BLaER1 treated with 17β-estradiol and CSF1 and Interleukin-3, amounts not matched to agents 10 nM and 100 nM (cell line): Measurements from ENCODE around the gene POU6F1.
A peak's percentile ranks its signal among the peaks of the same experiment; 100 is the strongest.
"Not testable (repeated sequence)": the region's sequence is repeated elsewhere in the genome, so short reads cannot be mapped to it uniquely, and the experiment has no call there.

Source experiments
- H3K27ac ChIP-seq, 11 experiments: shearing (Covaris generic); formaldehyde crosslinking; 2 replicates each; pipeline ENCODE4 v1.8.1; 2022
- H3K27me3 ChIP-seq, 11 experiments: shearing (Covaris generic); formaldehyde crosslinking; 2 replicates each; pipeline ENCODE4 v1.8.1; 2022
- H3K36me3 ChIP-seq, 11 experiments: shearing (Covaris generic); formaldehyde crosslinking; 2 replicates each; pipeline ENCODE4 v1.8.1; 2022
- H3K4me1 ChIP-seq, 10 experiments: shearing (Covaris generic); formaldehyde crosslinking; 2 replicates each; pipeline ENCODE4 v1.8.1; 2022
- H3K4me2 ChIP-seq, 11 experiments: shearing (Covaris generic); formaldehyde crosslinking; 2 replicates each; pipeline ENCODE4 v1.8.1; 2022
- H3K4me3 ChIP-seq, 10 experiments: shearing (Covaris generic); formaldehyde crosslinking; 2 replicates each; pipeline ENCODE4 v1.8.1; 2022
- H3K9ac ChIP-seq, 11 experiments: shearing (Covaris generic); formaldehyde crosslinking; 2 replicates each; pipeline ENCODE4 v1.8.1; 2022
- H3K9me3 ChIP-seq, 11 experiments: shearing (Covaris generic); formaldehyde crosslinking; replicated peaks in 1 of 11; 2 replicates each; pipeline ENCODE4 v1.8.1; 2022
- H4K20me1 ChIP-seq, 11 experiments: shearing (Covaris generic); formaldehyde crosslinking; 2 replicates each; pipeline ENCODE4 v1.8.1; 2022
- Cebpa-rat ChIP-seq, 11 experiments: shearing (Covaris generic); IDR thresholded peaks; 2 replicates each; pipeline ENCODE4 v1.8.1; 2022

POU6F1 gene

DNA sequence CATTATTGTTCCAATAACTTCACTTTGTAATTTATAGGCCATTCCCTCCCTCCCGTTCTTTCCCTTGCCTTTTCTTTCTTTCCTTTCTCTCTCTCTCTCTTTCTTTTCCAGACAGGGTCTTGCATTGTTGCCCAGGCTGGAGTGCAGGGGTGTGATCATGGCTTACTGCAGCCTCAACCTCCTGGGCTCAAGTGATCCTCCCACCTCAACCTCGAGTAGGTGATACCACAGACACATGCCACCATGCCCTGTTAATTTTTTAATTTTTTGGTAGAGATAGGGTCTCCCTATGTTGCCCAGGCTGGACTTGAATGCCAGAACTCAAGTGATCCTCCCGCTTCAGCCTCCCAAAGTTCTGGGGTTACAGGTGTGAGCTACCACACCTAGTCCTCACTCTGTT is 6.8 kb upstream of the POU6F1 start:
- Histone ChIP-seq H4K20me1 (no peaks in the 10 kb centered on the region), H3K4me2 (no peak overlapping the region), H3K4me1 (no peaks in the 10 kb centered on the region; a peak in 1 of 20 replicates), H3K9me3 (no peaks in the 10 kb centered on the region), H3K36me3 (no peaks in the 10 kb centered on the region), H3K27me3 (no peaks in the 10 kb centered on the region), H3K27ac (no peak overlapping the region), H3K4me3 (no peak overlapping the region), H3K9ac (no peak overlapping the region)
- TF ChIP-seq Cebpa-rat (IDR thresholded peaks at IDR 0.05), result no peak

DNA sequence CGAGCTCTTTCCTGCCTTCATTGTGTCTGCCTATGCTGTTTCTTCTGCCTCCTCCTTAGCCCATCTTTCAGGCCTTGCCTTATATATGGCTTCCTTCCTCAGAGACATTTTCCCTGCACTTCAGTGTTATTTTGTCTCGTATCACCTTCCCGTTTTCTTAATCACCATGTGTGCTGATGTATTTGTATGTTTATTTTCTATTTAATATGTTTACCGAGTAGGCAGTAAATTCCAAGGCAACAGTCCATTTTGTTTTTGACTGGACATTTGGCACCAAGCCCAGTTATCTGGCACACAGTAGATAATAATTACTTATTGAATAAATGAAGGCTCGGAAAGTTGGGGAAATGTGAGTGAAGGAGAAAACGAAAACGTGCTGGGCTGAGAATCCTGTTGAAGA is 4.6 kb upstream of the POU6F1 start:
- no peaks in the 10 kb centered on the region for H3K27me3 ChIP-seq
- peaks cover 8 to 13% (median 12%) of the 10 kb centered on the region in 10 experiments for H3K4me1 ChIP-seq
- TF ChIP-seq Cebpa-rat (IDR thresholded peaks at IDR 0.05), result no peak
- H3K4me3 ChIP-seq, result no peak overlapping the region
- H3K9ac ChIP-seq, result no peak overlapping the region
- no peaks in the 10 kb centered on the region for H3K9me3 ChIP-seq
- H4K20me1 ChIP-seq, result no peaks in the 10 kb centered on the region
- H3K4me2 ChIP-seq, result no peak overlapping the region
- no peaks in the 10 kb centered on the region for H3K36me3 ChIP-seq
- H3K27ac ChIP-seq, result no peak overlapping the region

DNA sequence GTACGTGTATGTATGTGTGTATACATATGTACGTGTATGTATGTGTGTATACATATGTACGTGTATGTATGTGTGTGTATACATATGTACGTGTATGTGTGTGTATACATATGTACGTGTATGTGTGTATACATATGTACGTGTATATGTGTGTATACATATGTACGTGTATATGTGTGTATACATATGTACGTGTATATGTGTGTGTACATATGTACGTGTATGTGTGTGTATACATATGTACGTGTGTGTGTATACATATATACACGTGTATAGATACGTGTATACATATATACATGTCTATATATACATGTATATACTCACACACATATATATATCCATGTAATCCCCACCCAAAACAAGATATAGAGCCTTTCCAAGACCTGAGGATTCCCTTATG is 2.0 kb upstream of the POU6F1 start:
- not testable (repeated sequence) for H3K4me2 ChIP-seq, H3K27ac ChIP-seq, H4K20me1 ChIP-seq, H3K36me3 ChIP-seq, H3K9me3 ChIP-seq, H3K27me3 ChIP-seq, H3K4me3 ChIP-seq, H3K9ac ChIP-seq
- H3K4me1 ChIP-seq, result peaks cover 8 to 23% (median 16%) of the 10 kb centered on the region in 10 experiments

DNA sequence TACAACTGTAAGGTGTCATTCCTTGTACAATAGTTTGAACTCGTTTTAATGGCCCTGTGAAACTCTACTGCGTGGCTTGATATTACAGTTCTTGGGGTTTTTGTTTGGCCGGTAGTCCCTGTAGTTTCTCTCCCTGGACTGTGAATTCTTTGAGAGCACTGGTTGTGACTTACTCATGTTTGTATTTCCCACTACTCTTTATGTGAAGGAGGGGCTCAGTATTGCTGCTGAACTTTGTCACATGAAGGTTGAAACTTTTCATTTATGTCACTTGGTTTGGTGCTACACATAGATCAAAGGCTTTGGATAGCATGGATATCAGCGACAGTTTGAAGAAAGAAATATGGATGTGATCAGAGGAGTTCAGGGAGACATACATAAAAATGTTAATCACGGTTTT is 1.5 kb upstream of the POU6F1 start:
- Histone ChIP-seq H3K4me2 (peak overlapping the region; percentile 76 to 95 (median 91); a peak in 18 of 22 replicates), H3K4me1 (peaks cover 8 to 23% (median 16%) of the 10 kb centered on the region in 10 experiments), H3K4me3 (no peak overlapping the region)

DNA sequence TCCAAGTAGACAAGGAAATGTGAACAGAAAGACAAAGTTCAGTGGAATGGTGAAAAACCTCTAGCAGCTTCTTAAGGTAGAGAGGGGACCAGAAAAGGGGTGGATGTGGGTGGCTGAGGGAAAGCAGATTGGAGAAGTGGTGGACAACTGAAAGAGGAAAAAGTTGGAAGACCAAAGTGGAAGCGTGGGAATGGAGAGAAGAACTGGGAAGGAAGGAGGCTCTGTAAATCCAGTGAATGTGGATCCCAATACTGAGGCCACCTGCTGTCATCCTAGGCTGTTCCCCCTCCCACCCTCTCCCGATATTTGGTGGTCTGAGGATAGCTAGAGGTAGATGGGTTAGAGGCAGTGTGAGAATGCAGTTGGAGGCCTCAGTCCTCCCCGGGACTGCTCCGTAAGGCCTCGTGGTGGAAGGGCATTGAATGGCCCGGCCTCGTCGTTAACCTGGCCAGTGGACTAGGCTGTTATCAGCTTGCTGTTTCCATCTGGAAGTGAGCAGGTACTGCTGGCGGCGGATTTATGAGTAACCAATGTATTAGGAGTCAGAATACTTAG is 822 bp upstream of the POU6F1 start:
- Histone ChIP-seq H3K4me3 (peak overlapping the region; percentile 66 to 78 (median 71)), H4K20me1 (no peaks in the 10 kb centered on the region), H3K9ac (peak overlapping the region; percentile 76 to 93 (median 85)), H3K27ac (peak overlapping the region; percentile 76 to 88 (median 82)), H3K9me3 (no peaks in the 10 kb centered on the region), H3K4me1 (peaks cover 8 to 23% (median 16%) of the 10 kb centered on the region in 10 experiments), H3K27me3 (peaks cover 0 to 10% (median 7%) of the 10 kb centered on the region in 11 experiments; a peak in 11 of 22 replicates), H3K4me2 (peak overlapping the region; percentile 76 to 95 (median 91)), H3K36me3 (no peaks in the 10 kb centered on the region)
- TF ChIP-seq Cebpa-rat (IDR thresholded peaks at IDR 0.05), result no peak

More for the DNA sequence above, 1.5 kb upstream of the POU6F1 start:
- H3K27me3 ChIP-seq, result peaks cover 0 to 10% (median 7%) of the 10 kb centered on the region in 11 experiments; a peak in 11 of 22 replicates
- no peaks in the 10 kb centered on the region for H4K20me1 ChIP-seq
- H3K9me3 ChIP-seq, result no peaks in the 10 kb centered on the region
- no peak overlapping the region for H3K27ac ChIP-seq
- no peaks in the 10 kb centered on the region for H3K36me3 ChIP-seq
- H3K9ac ChIP-seq, result no peak overlapping the region
- TF ChIP-seq Cebpa-rat (IDR thresholded peaks at IDR 0.05), result no peak

DNA sequence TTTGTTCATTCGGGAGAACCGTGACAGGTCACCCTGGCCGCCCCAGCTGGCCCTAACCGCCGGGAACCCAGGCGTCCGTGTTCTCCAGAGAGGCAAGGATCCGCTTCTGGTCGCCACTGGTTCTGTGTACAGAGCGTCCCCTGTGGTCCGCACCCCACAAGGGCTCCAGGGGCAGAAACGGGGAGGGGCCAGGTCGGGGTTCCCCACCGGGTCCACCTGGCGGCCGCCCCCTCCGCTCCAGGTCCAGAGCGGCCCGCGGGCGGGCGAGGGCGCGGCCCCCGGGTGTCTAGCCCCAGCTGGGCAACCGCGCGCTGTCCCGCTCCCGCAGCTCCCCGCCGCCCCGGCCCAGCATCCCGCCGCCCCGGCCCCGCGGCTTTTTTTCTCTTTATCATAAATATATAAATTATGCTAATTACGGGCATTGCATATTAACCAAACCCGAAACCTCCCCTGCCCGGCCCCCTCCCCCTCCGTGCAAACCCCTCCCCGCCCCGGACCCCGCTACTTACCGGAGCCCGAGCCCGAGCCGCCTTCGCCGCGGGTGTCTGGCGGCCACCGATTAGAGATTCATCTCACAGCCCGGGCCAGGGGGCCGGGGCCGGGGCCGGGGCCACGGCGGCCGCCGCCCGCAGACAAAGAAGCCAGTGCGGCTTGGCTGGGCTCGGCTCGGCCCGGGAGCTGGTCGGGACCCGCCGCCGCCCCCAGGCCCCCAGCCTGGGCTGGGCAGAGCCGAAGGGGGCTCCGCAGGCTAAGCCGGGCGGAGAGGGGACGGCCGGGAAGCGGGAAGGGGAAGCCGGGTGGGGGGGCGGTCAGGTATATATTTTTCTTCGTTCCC is 512 bp downstream of the POU6F1 start:
- H3K4me1 ChIP-seq, result peaks cover 8 to 23% (median 16%) of the 10 kb centered on the region in 10 experiments
- peak overlapping the region; percentile 76 to 94 (median 88) for H3K4me2 ChIP-seq
- H3K9me3 ChIP-seq, result no peaks in the 10 kb centered on the region
- peaks cover 0 to 10% (median 7%) of the 10 kb centered on the region in 11 experiments; a peak in 11 of 22 replicates for H3K27me3 ChIP-seq
- no peaks in the 10 kb centered on the region for H4K20me1 ChIP-seq
- H3K27ac ChIP-seq, result peak overlapping the region; percentile 76 to 88 (median 82)
- peak overlapping the region; percentile 76 to 93 (median 85) for H3K9ac ChIP-seq
- peak overlapping the region; percentile 66 to 78 (median 71) for H3K4me3 ChIP-seq
- TF ChIP-seq Cebpa-rat (IDR thresholded peaks at IDR 0.05), result no peak
- H3K36me3 ChIP-seq, result no peaks in the 10 kb centered on the region

DNA sequence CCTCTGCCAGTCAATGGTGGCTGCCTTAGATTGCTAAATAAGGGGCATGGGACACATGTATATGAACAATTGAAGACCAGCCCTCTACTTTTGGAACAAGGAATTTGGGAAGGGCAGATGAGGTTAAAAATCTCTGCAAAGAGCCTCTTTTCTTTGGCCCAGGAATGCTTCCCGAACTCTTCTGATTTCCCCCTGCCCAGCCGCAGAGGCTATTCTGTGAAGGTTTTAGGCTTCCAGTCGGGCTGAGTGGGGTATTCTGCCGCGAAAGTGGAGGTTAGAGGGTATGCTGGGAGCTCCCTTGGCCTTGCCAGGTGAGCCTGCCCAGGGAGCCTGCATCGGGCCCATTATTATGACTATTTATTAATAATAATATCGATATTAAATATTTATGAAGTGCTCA is 1.2 kb downstream of the POU6F1 start:
- H3K9me3 ChIP-seq, result no peaks in the 10 kb centered on the region
- TF ChIP-seq Cebpa-rat (IDR thresholded peaks at IDR 0.05), result no peak
- peak overlapping the region in 1 of 11 experiments; percentile 54; a peak in 2 of 22 replicates for H3K27ac ChIP-seq
- peaks cover 8 to 23% (median 16%) of the 10 kb centered on the region in 10 experiments for H3K4me1 ChIP-seq
- peak overlapping the region in 7 of 11 experiments; percentile 82 to 93 (median 86); a peak in 11 of 22 replicates for H3K9ac ChIP-seq
- H3K4me2 ChIP-seq, result peak overlapping the region; percentile 76 to 93 (median 88)
- peak overlapping the region; percentile 66 to 78 (median 71); a peak in 17 of 20 replicates for H3K4me3 ChIP-seq
- peaks cover 0 to 10% (median 7%) of the 10 kb centered on the region in 11 experiments; a peak in 11 of 22 replicates for H3K27me3 ChIP-seq
- no peaks in the 10 kb centered on the region for H4K20me1 ChIP-seq
- H3K36me3 ChIP-seq, result no peaks in the 10 kb centered on the region

DNA sequence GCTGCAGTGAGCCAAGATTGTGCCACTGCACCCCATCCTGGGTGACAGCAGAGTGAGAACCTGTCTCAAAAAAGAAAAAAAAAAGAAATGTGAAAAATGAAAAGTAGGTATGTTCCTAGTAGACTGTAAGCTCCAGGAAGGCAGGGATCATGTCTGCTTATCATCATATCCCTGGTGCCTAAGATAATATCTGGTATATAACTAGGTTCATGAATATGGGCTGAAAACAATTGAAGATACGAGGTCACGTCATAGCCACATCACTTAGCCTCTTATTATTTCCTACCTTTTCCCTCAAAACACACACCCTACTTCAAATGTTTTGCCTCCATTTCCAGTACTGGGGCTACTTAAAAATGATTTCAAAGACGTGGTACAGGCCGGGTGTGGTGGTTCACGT is 3.0 kb downstream of the POU6F1 start:
- H3K9ac ChIP-seq, result no peak overlapping the region
- no peak overlapping the region for H3K27ac ChIP-seq
- H4K20me1 ChIP-seq, result no peaks in the 10 kb centered on the region
- peaks cover 8 to 23% (median 16%) of the 10 kb centered on the region in 10 experiments for H3K4me1 ChIP-seq
- no peaks in the 10 kb centered on the region for H3K36me3 ChIP-seq
- H3K27me3 ChIP-seq, result peaks cover 0 to 10% (median 7%) of the 10 kb centered on the region in 11 experiments; a peak in 11 of 22 replicates
- no peak for TF ChIP-seq Cebpa-rat (IDR thresholded peaks at IDR 0.05)
- no peak overlapping the region for H3K4me2 ChIP-seq
- H3K4me3 ChIP-seq, result no peak overlapping the region
- no peaks in the 10 kb centered on the region for H3K9me3 ChIP-seq

DNA sequence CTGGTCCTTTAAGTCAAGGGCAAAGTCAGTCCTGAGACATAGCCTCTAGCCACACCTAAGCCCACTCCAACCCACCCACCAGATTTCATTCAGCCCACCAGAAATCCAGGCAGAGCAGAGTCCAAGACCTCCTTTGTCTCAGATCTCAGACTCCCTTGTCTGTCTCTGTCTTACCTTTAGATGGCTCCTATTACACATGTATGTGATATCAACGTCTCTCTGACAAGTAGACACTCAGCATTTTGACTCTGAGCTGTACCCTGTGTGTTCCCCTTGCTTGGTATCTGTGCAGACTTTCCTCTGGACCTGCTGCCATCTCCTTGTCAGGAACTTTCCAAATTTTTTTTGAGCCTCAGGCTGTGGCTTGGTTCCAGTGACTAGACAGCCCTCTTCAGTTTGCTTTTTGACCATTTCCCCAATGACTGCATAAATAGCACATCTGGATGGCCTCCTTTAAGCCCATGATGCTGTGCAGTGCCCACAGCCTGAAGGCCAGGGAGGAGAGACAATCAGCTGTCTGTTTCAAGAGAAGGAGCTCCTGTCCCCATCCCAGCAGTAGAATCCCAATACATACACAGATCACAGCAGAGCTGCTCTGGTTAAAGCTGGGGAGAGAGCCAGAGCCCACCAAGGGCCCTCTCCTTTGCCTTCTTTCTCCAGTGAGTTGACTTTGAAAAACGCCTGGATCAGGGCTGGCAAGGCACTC is 7.0 kb downstream of the POU6F1 start:
- Histone ChIP-seq H3K4me2 (no peak overlapping the region), H3K4me1 (peaks cover 0 to under 1% (median 0%) of the 10 kb centered on the region in 10 experiments; a peak in 1 of 20 replicates), H3K4me3 (no peak overlapping the region), H4K20me1 (no peaks in the 10 kb centered on the region), H3K27ac (no peak overlapping the region), H3K36me3 (no peaks in the 10 kb centered on the region), H3K9ac (no peak overlapping the region), H3K27me3 (no peaks in the 10 kb centered on the region), H3K9me3 (no peaks in the 10 kb centered on the region)
- no peak for TF ChIP-seq Cebpa-rat (IDR thresholded peaks at IDR 0.05)
